ENCODE results near the gene LAMB4. TPM values are rescaled to one million over a fixed set of nuclear protein-coding genes. Genes with fewer than 3 reads are reported as not detected.

LAMB4 gene
- total RNA-seq, 2 experiments from 2014 or later, result not detected

GRCh38 chr7:108016841-108017775, 113.1 kb downstream of the LAMB4 start:
- peak; percentile 76 for ATAC-seq
- ChIA-PET CTCF (interaction anchor here (0.6 to 1.6 kb wide), 9 partner anchors 8 to 129 kb away, joined by 3 to 6 read pairs (median 3); no protein-coding TSS in a partner anchor), POLR2A (interaction anchor here (0.8 kb wide), 1 partner anchor 118 kb away, joined by 3 read pairs; no protein-coding TSS in a partner anchor)
- Mint-ChIP-seq H3K4me1 (ENCODE audit: low read depth) (no peaks in the 10 kb centered on the region), H3K36me3 (ENCODE audit: low read depth) (no peaks in the 10 kb centered on the region), H3K27ac (no peak overlapping the region), H3K4me3 (no peak overlapping the region), H3K9me3 (no peaks in the 10 kb centered on the region), H3K27me3 (peaks cover 4% of the 10 kb centered on the region)
- DNase-seq, result peak; percentile 21
- intact Hi-C loops (cut with micrococcal nuclease), result no loop called here
- peak; percentile 40 for TF ChIP-seq CTCF (IDR thresholded peaks at IDR 0.05)

- Mint-ChIP-seq H3K27ac (no peak overlapping the region), H3K4me1 (ENCODE audit: low read depth) (no peaks in the 10 kb centered on the region), H3K9me3 (no peaks in the 10 kb centered on the region), H3K36me3 (ENCODE audit: low read depth) (no peaks in the 10 kb centered on the region), H3K27me3 (peaks cover 4% of the 10 kb centered on the region), H3K4me3 (no peak overlapping the region)
- intact Hi-C loops (cut with micrococcal nuclease), result no loop called here
- ChIA-PET POLR2A (no interaction called here), CTCF (interaction anchor here (1.0 to 1.6 kb wide), 3 partner anchors 10 to 123 kb away, joined by 3 to 4 read pairs (median 3); no protein-coding TSS in a partner anchor)
- no peak for TF ChIP-seq CTCF (IDR thresholded peaks at IDR 0.05)
- ATAC-seq, result no peak
- DNase-seq, result no peak
Observed at GRCh38 chr7:108015740-108016139, 114.4 kb downstream of the LAMB4 start.

- no peaks in the 10 kb centered on the region for H3K4me1 Mint-ChIP-seq (ENCODE audit: low read depth)
- intact Hi-C loops (cut with micrococcal nuclease), result no loop called here
- ChIA-PET CTCF (interaction anchor here (1.0 kb wide), 1 partner anchor 9 kb away, joined by 3 read pairs; no protein-coding TSS in a partner anchor), POLR2A (interaction anchor here (0.5 kb wide), 1 partner anchor 1451 kb away, joined by 3 read pairs; no protein-coding TSS in a partner anchor)
- H3K36me3 Mint-ChIP-seq (ENCODE audit: low read depth), result no peaks in the 10 kb centered on the region
- no peak for TF ChIP-seq CTCF (IDR thresholded peaks at IDR 0.05)
- H3K27me3 Mint-ChIP-seq, result peaks cover 5% of the 10 kb centered on the region
- DNase-seq (no peak), ATAC-seq (no peak)
- no peak overlapping the region for H3K4me3 Mint-ChIP-seq
- H3K27ac Mint-ChIP-seq, result no peak overlapping the region
- no peaks in the 10 kb centered on the region for H3K9me3 Mint-ChIP-seq
Observed at GRCh38 chr7:108014747-108015682, 115.1 kb downstream of the LAMB4 start.

- Mint-ChIP-seq H3K9me3 (no peaks in the 10 kb centered on the region), H3K27ac (no peak overlapping the region), H3K4me3 (no peak overlapping the region), H3K27me3 (peaks cover 5% of the 10 kb centered on the region), H3K36me3 (ENCODE audit: low read depth) (no peaks in the 10 kb centered on the region), H3K4me1 (ENCODE audit: low read depth) (no peaks in the 10 kb centered on the region)
- DNase-seq, result no peak
- TF ChIP-seq CTCF (IDR thresholded peaks at IDR 0.05), result no peak
- CTCF ChIA-PET, result interaction anchor here (1.0 kb wide), 1 partner anchor 89 kb away, joined by 3 read pairs; no protein-coding TSS in a partner anchor
- intact Hi-C loops (cut with micrococcal nuclease), result no loop called here
- POLR2A ChIA-PET, result no interaction called here
- ATAC-seq, result no peak
Observed at GRCh38 chr7:108014215-108014614, 115.9 kb downstream of the LAMB4 start.
